Muscle of back (tissue), 11 donors: ENCODE data around the gene AKR1A1. TPM values are rescaled to one million over a fixed set of nuclear protein-coding genes. Genes with fewer than 3 reads are reported as not detected.
"Not testable (repeated sequence)": the region's sequence is repeated elsewhere in the genome, so short reads cannot be mapped to it uniquely, and the experiment has no call there.

Source experiments
- DNase-seq, 3 donors: peaks; one replicate each; pipeline versions ENCODE4 v3.0.0 to v3.0.0-alpha.2; 2013
- polyA plus RNA-seq, 10 donors: library from polyadenylated mRNA; unstranded; fragments of 120-200 nt; gene quantifications; one replicate each; pipeline ENCODE4 v1.2.1, GENCODE V29; 2013; ENCODE audit not compliant: insufficient read length in 10 of 10

The AKR1A1 gene
- polyA plus RNA-seq, 10 donors, result 75.4 to 111 (median 85.9) TPM

DNA sequence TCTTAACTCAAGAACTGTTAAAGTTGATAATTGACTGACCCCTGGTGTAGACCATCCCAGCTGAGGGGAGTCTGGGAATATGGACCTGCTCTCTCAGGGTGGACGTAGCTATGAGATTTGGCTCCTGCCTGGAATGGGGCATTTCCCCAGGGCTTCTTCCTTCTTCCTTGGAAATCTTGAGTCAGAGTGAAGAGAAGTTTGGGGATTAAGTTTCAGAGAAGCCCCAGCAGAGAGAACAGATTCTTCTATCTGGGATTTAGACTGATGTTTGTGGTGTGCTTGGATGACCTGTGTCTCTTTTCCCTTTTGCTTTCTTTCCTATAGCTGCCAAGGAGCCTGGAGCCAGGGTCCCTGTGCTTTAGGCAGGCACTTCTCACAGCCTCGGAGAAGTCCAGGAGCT is 13.2 kb downstream of the AKR1A1 start:
- no peak for DNase-seq

DNA sequence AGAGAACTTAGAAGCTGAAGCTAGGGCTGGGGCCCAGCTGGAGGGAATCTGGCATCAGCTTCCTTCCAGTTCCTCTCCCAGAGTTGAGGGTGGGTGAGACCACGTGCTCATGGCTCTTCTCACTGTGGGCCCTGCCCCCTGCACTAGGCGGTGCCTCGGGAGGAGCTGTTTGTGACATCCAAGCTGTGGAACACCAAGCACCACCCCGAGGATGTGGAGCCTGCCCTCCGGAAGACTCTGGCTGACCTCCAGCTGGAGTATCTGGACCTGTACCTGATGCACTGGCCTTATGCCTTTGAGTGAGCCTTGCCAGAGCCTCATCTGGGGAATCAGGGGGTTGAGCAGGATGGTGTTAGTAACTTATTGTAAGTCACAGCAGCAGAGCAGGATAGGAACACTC is 16.1 kb downstream of the AKR1A1 start:
- DNase-seq, result no peak

DNA sequence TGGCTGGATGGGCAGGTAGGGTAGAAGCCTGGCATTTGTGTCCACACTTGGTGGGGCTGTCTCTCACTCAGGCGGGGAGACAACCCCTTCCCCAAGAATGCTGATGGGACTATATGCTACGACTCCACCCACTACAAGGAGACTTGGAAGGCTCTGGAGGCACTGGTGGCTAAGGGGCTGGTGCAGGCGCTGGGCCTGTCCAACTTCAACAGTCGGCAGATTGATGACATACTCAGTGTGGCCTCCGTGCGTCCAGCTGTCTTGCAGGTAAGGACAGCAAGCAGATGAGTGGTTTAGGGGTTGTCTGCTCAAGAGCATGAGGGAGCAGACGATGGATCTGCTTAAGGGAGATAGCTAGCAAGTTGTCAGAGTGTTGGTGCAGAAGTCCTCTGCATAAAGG is 17.3 kb downstream of the AKR1A1 start:
- no peak for DNase-seq

DNA sequence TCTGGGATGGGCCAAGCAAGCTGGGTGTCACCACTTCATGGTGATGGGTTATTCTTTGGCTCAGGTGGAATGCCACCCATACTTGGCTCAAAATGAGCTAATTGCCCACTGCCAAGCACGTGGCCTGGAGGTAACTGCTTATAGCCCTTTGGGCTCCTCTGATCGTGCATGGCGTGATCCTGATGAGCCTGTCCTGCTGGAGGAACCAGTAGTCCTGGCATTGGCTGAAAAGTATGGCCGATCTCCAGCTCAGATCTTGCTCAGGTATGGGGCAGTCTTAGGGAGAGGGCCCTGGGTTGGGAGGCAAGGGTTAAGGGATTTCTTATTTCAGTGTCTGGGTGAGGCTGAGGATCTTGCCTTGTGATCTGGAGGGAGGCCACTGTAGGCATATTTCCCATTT is 17.8 kb downstream of the AKR1A1 start:
- no peak for DNase-seq

DNA sequence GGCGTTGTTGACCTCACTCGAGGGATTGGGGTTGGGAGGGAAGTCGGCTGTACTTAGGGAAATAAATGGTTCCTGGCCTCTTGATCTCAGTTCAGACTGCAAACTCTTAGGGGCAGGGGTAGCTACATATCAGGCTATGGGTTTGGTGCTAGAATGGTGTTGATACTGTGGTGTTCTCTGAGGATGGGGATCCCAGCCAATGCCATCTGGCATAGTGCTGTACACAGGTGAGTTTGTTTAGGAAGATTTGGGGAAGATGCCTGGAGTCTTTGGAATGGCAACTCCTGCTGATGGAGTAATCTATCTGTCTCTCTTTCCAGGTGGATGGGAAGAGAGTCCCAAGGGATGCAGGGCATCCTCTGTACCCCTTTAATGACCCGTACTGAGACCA is 18.9 kb downstream of the AKR1A1 start:
- no peak for DNase-seq

DNA sequence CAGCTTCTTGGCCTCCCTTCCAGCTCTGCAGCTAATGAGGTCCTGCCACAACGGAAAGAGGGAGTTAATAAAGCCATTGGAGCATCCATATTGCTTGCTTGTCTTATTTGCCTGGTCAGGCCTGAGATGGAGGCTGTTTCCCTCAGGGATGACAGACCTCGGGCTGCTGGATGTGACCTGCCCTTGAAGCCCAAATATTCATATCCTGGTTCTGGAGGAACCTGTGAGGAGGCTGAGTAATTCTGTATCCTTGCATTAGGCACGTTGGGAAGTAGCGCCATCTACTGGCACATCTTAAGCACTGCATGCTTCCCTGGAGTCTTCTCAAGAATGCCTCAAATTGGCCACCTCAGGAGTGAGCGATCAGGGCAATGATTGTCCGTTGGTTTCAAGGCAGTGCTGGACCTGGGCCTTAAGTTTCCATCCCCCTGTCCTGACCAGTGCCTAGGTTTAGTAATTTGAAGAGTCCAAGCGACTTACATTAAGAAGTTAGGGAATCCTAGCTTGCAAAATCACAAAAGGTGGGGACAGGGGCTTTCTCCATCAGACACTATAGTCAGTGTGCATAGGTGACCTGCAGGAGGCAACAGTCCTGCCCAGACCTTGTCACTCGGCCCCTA is 19.4 kb downstream of the AKR1A1 start:
- DNase-seq, result peak; percentile 60 to 81 (median 75)

DNA sequence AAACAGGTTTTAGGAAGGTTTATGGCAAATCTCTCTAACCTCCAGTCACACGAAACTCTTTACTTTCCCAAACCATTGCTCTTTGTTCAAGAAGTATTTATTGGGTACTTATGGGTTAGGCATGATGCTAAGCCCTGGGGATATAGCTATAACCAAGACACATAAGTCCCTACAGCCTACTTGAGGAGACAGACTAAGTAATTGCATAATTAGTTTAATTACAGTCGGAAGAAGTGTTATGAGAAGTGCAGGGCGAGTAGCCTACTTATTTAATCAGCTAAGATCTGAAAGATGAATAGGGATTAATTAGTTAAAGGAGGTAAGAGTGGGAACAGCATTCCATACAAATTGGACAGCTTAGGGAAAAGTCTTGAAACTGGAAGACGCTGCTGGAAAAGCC is 20.0 kb downstream of the AKR1A1 start:
- DNase-seq, result no peak

DNA sequence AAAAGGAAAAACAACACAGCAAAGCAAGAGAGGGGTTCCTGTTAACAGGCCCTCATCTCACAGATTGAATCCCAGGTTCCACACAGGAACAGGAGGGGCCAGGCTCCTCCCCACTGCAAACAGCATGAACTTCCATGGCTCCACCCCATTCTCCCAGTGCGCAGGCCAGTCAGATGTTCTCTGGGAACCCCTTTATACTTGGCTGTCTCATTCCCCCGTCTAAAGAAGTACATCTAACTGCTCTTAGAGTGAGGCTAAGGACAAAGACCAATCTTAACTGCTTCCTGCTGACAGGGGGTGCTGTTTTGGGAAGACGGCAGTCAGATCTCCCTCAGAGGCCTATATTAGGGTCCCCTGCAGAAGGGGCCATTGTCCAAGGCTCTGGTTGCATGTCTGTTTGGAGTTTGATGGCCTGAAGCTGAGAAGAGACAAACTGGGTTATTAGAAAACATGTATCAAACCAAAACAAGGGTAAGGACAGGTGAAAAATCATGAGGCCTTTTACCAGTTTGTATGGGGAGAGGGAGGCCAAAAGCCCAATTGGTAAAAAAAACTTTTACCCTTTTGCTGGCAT is 22.7 kb downstream of the AKR1A1 start:
- DNase-seq, result no peak

DNA sequence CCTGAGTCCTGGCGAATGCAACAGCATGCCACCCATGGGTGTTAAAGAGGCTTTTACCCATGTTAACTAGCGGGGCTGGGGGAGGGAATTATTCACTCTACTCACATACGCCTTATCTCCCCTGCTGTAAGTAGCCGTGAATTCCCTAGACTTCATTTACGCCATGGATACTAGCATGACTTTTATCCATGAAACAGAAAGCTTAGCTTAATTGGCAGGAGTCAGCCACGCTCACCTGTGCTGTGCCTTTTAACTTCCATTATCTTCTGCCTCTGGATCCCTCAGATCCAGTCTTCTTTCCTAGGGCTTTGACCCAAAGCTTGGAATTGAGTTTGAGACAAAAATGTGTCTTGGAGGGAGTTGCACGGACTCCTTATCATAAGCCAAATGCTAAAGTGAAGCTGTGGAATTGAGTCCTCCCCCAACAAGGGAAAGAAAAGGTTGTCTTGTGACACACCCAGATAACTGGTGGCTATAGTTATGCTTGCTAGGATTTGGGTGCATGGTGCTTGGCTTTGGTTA is 23.5 kb downstream of the AKR1A1 start:
- no peak for DNase-seq

DNA sequence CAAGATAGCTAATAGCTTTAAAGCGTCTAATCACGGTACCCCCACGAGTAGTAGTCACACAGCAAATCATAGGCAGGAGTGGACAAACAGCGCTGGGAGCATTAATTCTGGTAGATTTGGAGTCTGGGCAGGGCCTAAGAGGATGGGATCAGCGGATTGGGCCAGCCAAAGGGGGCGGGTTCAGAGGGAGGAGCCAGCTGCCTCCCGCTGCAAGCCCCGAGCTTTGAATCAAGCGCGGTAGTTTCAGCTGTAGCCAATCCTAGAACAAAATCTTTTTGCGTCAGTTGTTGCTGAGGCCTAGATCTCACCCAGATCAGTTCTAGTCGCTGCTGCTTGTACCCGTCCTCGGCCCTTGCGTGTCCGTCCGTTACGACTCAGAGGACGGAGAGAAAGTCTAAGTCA is 32.6 kb downstream of the AKR1A1 start:
- DNase-seq, result peak; percentile 97 to 99 (median 97)

DNA sequence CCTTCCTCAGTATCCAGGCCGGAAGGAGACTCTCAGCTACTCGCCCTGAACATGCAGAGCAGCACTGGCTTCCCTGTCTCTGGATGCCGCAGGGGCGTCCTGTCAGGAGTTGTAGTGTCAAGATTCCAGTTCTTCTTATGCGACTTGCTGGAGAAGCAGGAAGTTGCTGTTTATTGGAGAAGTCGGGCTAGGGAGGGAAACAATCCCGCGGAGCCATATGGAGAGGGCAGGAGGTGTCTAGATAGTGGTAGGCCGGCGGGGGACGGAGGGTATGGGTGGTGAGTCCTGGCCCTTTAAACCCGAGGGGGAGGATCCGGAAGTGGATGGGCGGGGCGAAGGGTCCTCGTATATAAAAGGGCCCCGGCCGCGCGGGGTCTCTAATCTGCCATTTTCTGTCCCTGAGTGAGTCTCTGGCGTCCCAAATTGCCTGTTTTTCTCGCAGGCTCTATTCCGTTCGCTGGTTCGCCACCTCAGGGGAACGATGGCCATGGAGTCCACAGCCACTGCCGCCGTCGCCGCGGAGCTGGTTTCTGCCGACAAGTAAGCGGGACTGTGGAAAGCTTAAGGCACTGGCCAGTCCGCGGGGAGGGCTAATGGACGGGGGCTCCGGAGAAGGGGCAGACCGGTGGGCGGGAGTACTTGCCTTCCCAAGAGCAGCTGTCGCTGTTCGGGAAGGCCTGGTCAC is 33.2 kb downstream of the AKR1A1 start, which contains the start of gene NASP:
NASP (plus strand) TSS at position 376 of the 685 bp plus-strand sequence; CDS start at position 482, 106 bp downstream.
- DNase-seq, result peak; percentile 89 to 98 (median 92)

DNA sequence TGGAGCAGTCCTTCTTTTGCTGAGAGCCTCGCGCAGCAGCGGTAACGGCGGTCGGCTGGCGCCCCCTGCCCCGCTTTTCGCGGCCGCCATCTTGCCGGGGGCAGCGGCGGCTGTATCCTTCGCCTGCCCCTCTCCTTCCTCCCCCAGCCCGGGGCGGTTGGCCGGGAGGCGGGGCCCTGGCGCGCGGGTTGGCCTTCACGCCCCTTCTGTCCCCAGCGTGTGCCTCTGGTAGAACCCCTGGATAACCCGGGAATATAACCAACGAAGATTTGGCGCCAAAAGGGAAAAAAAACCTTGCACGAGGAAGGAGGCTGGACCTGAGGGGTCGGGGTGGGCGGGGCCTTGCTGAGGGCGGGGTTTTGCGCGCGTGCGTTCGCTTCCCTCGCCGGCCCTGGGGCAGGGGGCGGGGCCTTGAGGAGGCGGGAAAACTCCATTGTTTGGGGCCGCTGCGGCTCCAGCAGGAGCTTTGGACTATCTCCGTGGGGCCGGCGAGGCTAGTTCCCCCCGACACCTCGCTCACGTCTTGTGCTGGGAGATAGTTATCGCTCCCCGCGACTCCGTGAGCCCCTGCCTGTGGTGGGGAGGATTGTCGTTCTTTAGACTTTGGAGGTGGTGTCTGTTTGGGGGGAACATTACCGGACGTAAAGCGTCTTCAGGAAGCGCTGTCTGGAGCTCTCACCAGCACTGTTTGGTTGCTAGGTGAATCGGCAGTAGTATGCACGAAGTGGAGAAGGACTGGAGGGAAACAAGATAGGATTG is 33.9 kb downstream of the AKR1A1 start:
- DNase-seq, result peak; percentile 90 to 97 (median 93)

DNA sequence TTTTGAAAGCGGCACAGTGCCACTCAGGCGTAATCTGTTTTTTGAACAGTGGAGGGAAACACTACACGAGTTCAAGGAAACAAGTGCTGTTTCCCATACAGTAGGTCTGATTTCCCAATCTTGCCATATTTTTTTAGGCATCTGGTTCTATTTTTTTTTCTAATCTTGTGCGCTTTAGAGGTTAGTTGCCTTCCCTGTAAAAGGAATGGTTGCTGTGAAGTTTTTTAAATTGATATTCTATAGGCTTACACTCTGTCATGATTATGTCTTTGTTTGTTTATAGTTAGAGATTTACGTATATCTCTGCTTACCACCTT is 34.4 kb downstream of the AKR1A1 start:
- DNase-seq, result no peak

DNA sequence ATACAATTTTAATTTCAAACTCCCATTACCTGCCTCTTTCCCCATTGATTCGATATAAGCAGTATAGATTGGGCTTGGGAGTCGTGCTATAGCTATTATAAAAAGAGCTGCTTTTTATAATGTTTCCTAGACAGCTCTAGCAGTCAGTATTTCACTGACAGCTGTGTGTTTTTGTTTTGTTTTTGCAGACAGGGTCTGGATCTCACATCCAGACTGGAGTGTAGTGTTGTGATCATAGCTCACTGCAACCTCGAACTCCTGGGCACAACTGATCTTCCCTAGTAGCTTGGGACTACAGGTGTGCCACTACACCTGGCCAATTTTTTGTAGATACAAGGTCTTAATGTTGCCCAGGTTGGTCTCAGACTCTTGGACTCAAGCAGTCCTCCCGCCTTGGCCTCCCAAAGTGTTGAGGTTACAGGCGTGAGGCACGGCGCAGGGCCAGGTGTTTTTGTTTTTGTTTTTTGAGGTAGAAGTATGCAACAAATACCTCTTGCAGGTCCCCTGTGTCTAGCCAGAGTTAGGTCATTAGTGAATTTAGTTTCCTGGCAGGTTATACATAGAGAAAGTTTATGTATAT is 35.0 kb downstream of the AKR1A1 start:
- no peak for DNase-seq

DNA sequence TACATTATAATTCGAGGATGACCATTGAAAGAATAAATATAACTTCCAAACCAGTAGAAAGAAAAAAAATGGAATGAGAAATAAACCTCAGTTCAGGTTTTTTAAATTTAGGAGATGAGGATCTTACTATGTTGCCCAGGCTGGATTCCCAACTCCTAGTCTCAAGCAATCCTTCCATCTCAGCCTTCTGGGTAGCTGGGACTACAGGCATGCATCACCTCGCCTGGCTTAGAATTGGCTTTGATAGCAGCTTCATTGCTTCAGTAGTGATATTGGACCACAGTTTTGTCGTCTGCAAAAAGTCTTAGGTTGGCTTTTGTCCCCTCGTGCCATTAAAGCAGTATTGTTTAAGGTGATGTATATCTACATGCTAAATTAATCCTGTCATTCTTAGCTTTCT is 36.1 kb downstream of the AKR1A1 start:
- DNase-seq, result no peak

DNA sequence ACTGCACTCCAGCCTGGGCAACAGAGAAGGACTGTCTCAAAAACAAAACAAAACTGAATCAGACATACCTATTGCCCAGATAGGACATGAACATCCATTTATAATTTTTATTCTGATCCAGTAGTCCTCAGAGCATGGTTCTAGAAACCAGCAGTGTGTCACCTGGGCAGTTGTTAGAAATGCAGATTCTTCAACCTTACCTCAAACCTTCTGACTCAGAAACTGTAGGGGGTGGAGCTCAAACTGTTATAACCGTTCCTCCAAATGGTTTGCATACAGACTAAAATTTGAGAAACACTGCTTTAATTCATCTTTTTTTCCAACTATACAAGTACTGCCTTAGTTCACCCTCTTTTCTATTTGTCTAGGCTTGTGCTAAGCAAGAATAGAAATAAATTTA is 39.2 kb downstream of the AKR1A1 start:
- DNase-seq, result no peak

DNA sequence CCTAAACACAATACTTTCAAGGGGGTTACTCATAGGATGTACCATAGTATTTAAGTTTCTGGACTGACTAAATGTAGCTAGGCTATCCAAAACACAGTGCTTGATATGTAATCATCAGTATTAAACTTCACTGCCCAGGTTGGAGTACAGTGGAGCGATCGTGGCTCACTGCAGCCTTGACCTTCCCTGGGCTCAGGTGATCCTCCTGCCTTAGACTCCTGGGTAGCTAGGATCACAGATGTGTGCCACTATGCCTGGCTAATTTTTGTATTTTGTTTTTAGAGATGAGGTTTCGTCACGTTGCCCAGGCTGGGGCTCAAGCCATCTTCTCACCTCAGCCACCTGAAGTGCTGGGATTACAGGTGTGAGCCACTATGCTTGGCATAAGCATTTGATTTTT is 43.8 kb downstream of the AKR1A1 start:
- DNase-seq, result no peak

DNA sequence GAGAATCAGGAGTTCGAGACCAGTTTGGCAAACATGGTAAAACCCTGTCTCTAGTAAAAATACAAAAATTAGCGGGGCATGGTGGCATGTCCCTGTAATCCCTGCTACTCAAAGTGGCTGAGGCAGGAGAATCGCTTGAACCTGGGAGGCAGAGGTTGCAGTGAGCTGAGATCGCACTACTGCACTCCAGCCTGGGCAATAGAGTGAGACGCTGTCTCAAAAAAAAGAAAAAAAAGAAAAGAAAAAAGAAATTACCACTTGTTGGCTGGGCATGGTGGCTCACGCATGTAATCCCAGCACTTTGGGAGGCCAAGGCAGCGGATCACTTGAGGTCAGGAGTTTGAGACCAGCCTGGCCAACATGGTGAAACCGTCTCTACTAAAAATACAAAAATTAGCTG is 46.1 kb downstream of the AKR1A1 start:
- not testable (repeated sequence) for DNase-seq

DNA sequence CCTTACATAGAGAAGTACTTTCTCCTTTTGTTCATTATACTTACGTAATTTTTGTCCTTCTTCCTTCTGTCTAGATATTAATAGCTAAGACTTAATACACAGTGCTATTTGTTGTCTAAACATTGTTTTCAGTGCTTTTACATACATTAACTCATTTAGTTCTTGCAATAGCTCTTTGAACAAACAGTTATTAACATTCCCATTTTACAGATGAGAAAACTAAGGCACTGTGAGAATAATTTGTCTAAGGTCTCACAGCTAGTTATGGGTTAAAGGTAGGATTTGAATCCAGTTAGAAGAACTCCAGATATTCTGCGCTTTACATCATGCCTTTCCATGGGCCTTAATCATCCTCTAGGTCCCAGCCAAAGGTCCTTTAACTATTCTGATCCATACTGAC is 53.6 kb downstream of the AKR1A1 start:
- DNase-seq, result no peak

DNA sequence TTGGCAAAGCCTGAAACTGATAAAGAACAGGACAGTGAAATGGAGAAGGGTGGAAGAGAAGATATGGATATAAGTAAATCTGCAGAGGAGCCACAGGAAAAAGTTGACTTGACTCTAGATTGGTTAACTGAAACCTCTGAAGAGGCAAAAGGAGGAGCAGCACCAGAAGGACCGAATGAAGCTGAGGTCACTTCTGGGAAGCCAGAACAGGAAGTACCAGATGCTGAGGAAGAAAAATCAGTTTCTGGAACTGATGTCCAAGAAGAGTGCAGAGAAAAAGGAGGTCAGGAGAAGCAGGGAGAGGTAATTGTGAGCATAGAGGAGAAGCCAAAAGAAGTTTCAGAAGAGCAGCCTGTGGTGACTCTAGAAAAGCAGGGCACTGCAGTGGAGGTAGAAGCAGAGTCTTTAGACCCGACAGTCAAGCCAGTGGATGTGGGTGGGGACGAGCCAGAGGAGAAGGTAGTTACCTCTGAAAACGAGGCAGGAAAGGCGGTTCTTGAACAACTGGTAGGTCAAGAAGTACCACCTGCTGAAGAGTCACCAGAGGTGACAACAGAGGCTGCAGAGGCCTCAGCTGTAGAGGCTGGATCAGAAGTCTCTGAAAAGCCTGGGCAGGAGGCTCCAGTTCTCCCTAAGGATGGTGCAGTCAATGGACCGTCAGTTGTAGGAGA is 56.9 kb downstream of the AKR1A1 start:
- no peak for DNase-seq
